Inferior parietal cortex (tissue), 1 donor: Measurements from ENCODE around the gene KRT38.
"Not testable (repeated sequence)": the region's sequence is repeated elsewhere in the genome, so short reads cannot be mapped to it uniquely, and the experiment has no call there.

Experiments used
- DNase-seq: peaks from one replicate; pipeline ENCODE4 v3.0.0-alpha.2; 2016; ENCODE audit errors: extremely low spot score

KRT38 gene

DNA sequence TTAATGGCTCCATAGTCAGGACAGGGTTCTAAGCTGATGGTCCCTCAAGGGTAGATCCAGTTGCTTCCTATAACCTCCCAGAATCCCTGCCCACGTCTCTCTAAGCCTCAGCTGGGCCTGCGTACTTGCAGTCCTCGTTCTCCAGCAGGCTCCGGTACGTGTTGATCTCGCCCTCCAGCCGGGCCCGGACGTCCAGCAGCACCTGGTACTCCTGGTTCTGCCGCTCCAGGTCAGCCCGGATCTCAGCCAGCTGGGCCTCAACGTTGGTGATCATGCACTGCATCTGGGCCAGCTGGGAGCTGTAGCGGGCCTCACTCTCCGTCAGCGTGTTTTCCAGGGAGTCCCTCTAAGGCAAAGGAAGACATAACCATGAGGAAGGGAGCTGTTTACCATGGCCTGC is 21.9 kb upstream of the KRT38 start:
- no peak for DNase-seq

- DNase-seq = no peak
Measured at GRCh38 chr17:41457676-41458075, 16.9 kb upstream of the KRT38 start.

DNA sequence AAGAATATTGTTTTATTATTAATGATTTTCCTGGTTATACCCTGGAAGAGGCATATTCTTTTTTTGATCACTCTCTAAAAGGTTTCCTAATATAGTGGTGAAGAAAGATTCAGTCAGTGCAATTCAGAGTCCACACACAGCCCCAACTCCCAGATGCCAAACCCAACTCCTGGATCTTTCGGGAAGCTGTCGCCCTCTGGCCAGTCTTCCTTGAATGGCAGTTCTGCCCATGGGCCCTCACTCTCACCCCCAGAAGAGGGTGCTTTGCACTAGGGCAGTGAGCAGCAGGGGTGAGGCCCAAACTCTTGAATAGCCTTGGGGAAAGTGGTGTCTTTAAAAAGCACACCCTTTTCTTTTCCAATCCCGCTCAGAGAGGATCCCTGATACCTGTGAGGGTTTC is 15.4 kb upstream of the KRT38 start:
- no peak for DNase-seq

DNA sequence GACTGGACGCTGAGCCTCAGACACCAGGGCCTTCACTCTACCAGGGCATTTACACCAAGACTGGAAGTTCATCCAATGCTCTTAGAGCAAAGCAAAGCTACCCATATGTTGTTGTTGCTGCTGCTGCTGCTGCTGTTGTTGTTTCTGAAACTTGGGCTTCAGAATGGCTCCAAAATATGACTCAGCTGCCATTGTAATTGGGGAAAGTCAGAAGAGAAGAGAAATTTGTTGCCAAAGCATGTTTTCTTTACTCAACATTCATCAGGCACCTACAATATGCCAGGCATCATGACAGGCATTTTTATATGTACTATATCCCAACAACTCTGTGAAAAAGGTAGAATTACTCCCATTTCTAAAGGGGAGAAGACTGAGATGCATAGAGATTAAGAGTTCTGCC is 14.5 kb upstream of the KRT38 start:
- no peak for DNase-seq

- DNase-seq = no peak
Measured at GRCh38 chr17:41453066-41453465, 12.3 kb upstream of the KRT38 start.

GRCh38 chr17:41452281-41452680 is 11.5 kb upstream of the KRT38 start:
- no peak for DNase-seq

DNA sequence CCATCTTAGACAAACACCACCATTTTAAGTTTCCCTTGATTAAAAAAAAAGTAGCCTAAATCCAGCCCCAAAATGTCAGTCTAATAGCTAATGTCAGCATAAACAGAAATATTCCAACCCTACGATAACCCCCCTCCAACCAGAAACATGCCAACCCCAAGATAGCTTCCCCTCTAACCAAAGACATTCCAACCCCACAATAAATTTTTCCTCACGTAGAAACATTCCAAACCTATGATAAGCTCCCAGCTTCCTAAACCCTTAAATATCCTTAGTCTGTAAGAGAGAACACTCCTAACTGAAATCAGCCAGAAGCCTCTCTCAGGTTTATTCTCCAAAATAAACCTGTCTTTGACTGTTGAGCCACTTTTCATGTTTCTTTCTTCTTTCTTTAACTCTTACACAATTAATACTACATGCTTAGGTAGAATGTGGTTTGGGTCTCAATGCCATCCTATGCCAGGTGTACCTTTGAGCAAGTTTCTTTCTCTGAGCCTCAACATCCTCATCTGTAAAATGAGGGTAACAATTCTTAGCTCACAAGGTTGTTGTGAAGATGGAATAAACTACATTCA is 10.5 kb upstream of the KRT38 start:
- no peak for DNase-seq

GRCh38 chr17:41449008-41449407 is 8.2 kb upstream of the KRT38 start:
- no peak for DNase-seq

- DNase-seq = no peak
Measured at GRCh38 chr17:41448506-41448905, 7.7 kb upstream of the KRT38 start.

- no peak for DNase-seq
Measured at GRCh38 chr17:41446806-41447205, 6.0 kb upstream of the KRT38 start.

GRCh38 chr17:41444640-41445039 is 3.9 kb upstream of the KRT38 start:
- DNase-seq = no peak

GRCh38 chr17:41444186-41444585 is 3.4 kb upstream of the KRT38 start:
- DNase-seq = no peak

- DNase-seq = no peak
Measured at GRCh38 chr17:41442739-41443138, 2.0 kb upstream of the KRT38 start.

GRCh38 chr17:41439375-41439774 is 1.4 kb downstream of the KRT38 start:
- DNase-seq = no peak

GRCh38 chr17:41437769-41438168 is 3.0 kb downstream of the KRT38 start:
- no peak for DNase-seq

DNA sequence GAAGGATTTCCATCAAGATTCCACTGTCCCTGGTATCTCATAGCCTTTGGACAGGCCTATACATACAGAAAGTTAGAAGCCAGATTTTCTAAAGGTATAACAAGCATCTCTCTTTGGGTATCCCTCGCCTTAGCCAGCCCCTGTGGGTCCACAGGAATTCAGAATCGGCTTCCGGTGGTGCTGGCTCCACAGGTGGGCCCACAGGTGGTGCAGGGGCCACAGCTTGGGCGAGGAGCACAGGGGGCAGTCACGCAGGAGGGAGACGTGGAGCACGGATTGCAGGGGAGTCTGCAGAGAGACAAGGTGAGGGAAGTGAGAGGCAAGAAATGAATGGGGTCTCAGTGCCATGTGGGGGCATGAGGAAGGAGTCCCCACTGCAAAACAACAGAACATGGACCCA is 3.5 kb downstream of the KRT38 start:
- no peak for DNase-seq

DNA sequence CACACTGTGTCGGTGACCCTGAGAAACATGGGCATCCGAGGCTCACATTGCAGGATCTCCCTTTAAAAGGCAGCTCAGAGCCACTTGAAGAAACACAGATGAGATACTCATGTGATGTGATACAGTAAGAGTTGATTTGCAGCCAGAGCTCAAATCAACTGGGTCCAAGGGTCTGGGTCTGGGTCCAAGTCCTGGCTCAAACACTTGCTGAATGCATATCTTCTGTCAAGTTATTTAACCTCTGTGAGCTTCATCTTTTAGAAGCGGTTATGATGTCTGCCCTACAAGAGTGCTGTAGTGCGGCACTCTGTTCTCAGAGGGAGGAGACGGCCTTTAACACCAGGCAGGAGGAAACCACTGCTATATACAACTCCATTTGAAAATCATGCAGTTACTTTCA is 6.4 kb downstream of the KRT38 start:
- no peak for DNase-seq

DNA sequence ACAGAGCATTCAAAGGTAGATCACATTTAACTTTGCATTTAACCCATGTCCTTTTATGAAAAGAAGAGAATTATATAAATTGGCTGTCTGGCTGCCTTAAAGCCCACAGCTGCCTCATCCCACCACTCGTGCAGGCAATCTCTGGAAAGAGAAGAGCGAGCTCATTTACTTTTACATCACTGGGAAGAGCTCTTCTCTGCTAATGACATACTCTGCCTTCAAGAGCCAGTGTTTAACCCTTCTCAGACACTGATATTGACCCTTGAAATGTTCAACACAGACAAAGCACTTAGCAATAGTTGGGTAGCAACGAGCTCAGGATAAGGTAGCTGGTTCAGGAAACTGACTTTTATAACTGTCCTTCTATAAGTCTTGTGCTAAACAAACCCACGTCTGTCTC is 6.8 kb downstream of the KRT38 start:
- DNase-seq = no peak

DNA sequence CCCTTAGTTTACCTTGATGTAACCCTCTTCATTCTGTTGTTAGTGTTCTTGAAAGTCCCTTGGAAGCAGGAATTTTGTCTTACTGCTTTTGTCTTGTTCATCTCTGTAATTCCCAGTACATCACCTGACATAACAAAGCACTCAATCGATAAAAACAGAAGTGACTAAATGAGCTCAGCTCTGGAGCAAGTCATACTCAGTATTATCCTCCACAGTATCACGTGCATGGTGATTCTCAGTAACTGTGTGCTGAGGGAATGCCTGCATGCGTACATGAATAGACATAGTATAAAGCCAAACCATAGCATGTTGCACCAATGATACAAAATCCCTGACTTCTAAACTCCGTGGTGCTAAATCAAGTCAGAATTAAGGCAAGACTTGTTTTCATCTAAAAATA is 7.2 kb downstream of the KRT38 start:
- DNase-seq = no peak

GRCh38 chr17:41430376-41430775 is 10.4 kb downstream of the KRT38 start:
- not testable (repeated sequence) for DNase-seq

GRCh38 chr17:41429667-41430066 is 11.1 kb downstream of the KRT38 start:
- no peak for DNase-seq

- DNase-seq = no peak
Measured at GRCh38 chr17:41428591-41429291, 12.0 kb downstream of the KRT38 start.

DNA sequence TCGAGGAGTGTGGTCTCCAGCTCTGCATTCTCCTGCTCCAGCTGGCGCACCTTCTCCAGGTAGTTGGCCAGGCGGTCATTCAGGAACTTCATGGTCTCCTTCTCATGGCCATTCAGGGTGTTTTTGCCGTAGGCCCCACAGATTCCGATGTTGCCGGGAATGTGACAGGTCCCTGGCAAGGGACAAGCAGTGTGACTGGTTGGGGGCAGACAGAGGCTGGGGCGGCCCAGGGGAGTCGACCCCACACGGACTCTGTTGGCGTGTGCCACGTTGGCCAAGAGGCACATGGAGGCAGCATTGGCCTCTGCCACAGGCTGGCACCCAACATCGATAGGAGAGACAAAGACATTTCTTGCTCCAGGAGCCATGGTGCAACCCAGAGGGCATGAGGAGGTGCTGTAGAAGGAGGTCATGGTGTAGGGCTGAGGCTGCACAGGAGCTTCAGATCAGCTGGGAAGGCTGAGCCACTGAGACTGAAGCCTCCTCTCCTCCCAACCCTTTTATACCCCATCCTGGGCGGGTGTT is 16.6 kb downstream of the KRT38 start, which contains the start of gene KRT37:
Gene KRT37 (minus strand): TSS at position 475 of the 525 bp plus-strand sequence. CDS start 62 bp downstream, at position 413.
- DNase-seq = no peak
